Upper lobe of left lung (tissue), 6 donors: ENCODE data around the gene CD300LF. TPM values are rescaled to one million over a fixed set of nuclear protein-coding genes. Genes with fewer than 3 reads are reported as not detected.

ENCODE experiments used
- ATAC-seq, 2 donors: fragments of 200-7000 bp; cut with Tn5 transposase; one replicate each; pipeline ENCODE4 v1.9.1; 2022; ENCODE audit warnings: mild to moderate bottlenecking in 2 of 2, moderate library complexity in 2 of 2; ENCODE audit not compliant: low FRiP score in 2 of 2
- DNase-seq, 2 donors: peaks; one replicate each; pipeline ENCODE4 v3.0.0-alpha.2; 2019 to 2020
- H3K27ac ChIP-seq, 4 donors: fragments of 200-600 bp; sonication (generic); one replicate each; pipeline ENCODE4 v1.5.1; 2016 to 2019
- H3K27me3 ChIP-seq, 4 donors: fragments of 200-600 bp; sonication (generic); one replicate each; pipeline ENCODE4 v1.5.1; 2017 to 2019
- H3K36me3 ChIP-seq, 4 donors: fragments of 200-600 bp; sonication (generic); one replicate each; pipeline ENCODE4 v1.5.1; 2016 to 2019
- H3K4me1 ChIP-seq, 4 donors: fragments of 200-600 bp; sonication (generic); one replicate each; pipeline ENCODE4 v1.5.1; 2018 to 2019
- H3K4me3 ChIP-seq, 4 donors: fragments of 200-600 bp; sonication (generic); one replicate each; pipeline ENCODE4 v1.5.1; 2017 to 2019; ENCODE audit warnings: mild to moderate bottlenecking in 2 of 4, moderate library complexity in 1 of 4
- H3K9me3 ChIP-seq, 4 donors: fragments of 200-600 bp; sonication (generic); one replicate each; pipeline ENCODE4 v1.5.1; 2018 to 2019
- EP300 ChIP-seq, 4 donors: sonication (generic); formaldehyde crosslinking; IDR thresholded peaks; one replicate each; pipeline ENCODE4 v1.5.1; 2017; ENCODE audit warnings: antibody characterized with exemption in 4 of 4, control low read depth in 2 of 4
- POLR2A ChIP-seq, 4 donors: fragments of 450-650 bp; IDR thresholded peaks; one replicate each; pipeline ENCODE4 v1.5.1; 2016 to 2017; ENCODE audit warnings: antibody characterized with exemption in 4 of 4, mild to moderate bottlenecking in 2 of 4
- POLR2AphosphoS5 ChIP-seq, 2 donors: sonication (generic); formaldehyde crosslinking; IDR thresholded peaks; one replicate each; pipeline ENCODE4 v1.5.1; 2017; ENCODE audit warnings: antibody characterized with exemption in 2 of 2
- WGBS, 2 donors: methylation state at CpG; one replicate each; pipeline ENCODE4 v1.1.5; 2017 to 2018; 5-methylcytosine and 5-hydroxymethylcytosine counted together
- total RNA-seq, 6 donors: library from RNA; depleted of rRNA in 4 of 6; stranded (reverse); fragments of >200 nt in 4 of 6; gene quantifications; one replicate each; pipeline versions ENCODE4 v1.1.0 to v1.2.1, GENCODE V29; 2016 to 2021
- TF ChIP-seq, protein P1 (sequence below), 6 experiments: fragments of 450-650 bp in 4 of 6; fragments of 200-600 bp in 2 of 6; sonication (generic) in 2 of 6; IDR thresholded peaks; one replicate each; pipeline ENCODE4 v1.5.1; 2016 to 2019; ENCODE audit warnings: antibody characterized with exemption in 6 of 6
- donor health status: DM: no; HTN: no; CAD: no; lungs with moderate emphysema.
- donor health status: DM: no; HTN: yes; CAD: no; lungs with severe emphysema.

Gene CD300LF
- total RNA-seq, 6 donors from 2014 or later: 14.5 to 70.2 (median 33.4) TPM

DNA sequence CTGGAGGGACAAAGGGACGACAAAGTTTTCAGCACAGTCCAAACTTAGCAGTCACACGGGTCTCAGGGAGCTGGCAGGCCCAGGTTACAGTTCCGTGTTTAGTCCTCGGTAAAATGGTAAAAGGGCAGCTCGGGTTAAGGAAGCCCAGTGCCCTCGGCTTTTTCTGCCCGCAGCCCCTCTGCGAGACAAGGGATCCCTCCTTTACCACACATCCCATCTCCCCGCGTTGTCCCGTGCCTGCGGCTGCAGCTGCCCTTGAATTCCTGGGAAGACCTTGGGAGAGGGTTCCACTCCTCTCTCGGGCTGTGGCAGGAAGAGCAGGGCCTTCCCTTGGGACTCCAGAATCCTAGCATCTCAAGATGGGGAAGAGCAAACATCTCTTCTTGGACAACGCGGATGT is 17.1 kb upstream of the CD300LF start:
- DNase-seq: no peak
- no peak for ATAC-seq
- Histone ChIP-seq H3K4me3 (no peak overlapping the region), H3K27ac (no peak overlapping the region), H3K27me3 (no peaks in the 10 kb centered on the region), H3K4me1 (peaks cover 0 to 11% (median 5%) of the 10 kb centered on the region in 4 donors), H3K36me3 (no peaks in the 10 kb centered on the region), H3K9me3 (no peaks in the 10 kb centered on the region)
- TF ChIP-seq POLR2A (IDR thresholded peaks at IDR 0.05): no peak
- no peak for TF ChIP-seq EP300 (IDR thresholded peaks at IDR 0.05)
- no peak for TF ChIP-seq POLR2AphosphoS5 (IDR thresholded peaks at IDR 0.05)
- TF ChIP-seq, protein P1, sequence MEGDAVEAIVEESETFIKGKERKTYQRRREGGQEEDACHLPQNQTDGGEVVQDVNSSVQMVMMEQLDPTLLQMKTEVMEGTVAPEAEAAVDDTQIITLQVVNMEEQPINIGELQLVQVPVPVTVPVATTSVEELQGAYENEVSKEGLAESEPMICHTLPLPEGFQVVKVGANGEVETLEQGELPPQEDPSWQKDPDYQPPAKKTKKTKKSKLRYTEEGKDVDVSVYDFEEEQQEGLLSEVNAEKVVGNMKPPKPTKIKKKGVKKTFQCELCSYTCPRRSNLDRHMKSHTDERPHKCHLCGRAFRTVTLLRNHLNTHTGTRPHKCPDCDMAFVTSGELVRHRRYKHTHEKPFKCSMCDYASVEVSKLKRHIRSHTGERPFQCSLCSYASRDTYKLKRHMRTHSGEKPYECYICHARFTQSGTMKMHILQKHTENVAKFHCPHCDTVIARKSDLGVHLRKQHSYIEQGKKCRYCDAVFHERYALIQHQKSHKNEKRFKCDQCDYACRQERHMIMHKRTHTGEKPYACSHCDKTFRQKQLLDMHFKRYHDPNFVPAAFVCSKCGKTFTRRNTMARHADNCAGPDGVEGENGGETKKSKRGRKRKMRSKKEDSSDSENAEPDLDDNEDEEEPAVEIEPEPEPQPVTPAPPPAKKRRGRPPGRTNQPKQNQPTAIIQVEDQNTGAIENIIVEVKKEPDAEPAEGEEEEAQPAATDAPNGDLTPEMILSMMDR (IDR thresholded peaks at IDR 0.05): no peak
- WGBS, 2 donors: 87 to 89% methylated on average over 15 of the region's 15 CpGs

DNA sequence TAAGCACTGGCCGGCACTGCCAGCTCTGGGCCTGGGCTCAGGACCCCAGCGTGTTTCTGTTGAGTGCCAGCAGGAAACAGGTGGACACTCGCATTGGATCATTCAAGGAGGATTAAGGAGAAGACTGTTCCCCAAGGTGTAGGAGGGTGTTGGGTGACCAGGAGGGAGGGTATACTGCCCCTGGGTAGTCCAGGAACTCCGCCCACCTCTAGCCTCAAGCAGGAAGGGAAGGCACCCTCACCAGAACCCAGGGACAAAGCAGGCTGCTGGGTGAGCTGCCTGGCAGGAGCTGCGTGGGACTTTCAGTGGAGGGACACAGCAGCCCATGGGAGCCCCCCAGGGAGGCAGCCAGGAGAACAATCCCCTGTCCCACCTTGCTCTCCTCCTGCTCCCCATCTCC is 16.6 kb upstream of the CD300LF start:
- H3K9me3 ChIP-seq: no peaks in the 10 kb centered on the region
- no peak overlapping the region for H3K4me3 ChIP-seq
- no peak overlapping the region for H3K27ac ChIP-seq
- DNase-seq (no peak), ATAC-seq (no peak)
- WGBS, 2 donors: 82 to 93% methylated on average over 4 to 5 of the region's 5 CpGs
- H3K4me1 ChIP-seq: peaks cover 0 to 11% (median 5%) of the 10 kb centered on the region in 4 donors
- TF ChIP-seq EP300 (IDR thresholded peaks at IDR 0.05) (no peak), POLR2AphosphoS5 (IDR thresholded peaks at IDR 0.05) (no peak), POLR2A (IDR thresholded peaks at IDR 0.05) (no peak)
- TF ChIP-seq, protein P1 (IDR thresholded peaks at IDR 0.05): no peak
- H3K27me3 ChIP-seq: no peaks in the 10 kb centered on the region
- H3K36me3 ChIP-seq: no peaks in the 10 kb centered on the region

DNA sequence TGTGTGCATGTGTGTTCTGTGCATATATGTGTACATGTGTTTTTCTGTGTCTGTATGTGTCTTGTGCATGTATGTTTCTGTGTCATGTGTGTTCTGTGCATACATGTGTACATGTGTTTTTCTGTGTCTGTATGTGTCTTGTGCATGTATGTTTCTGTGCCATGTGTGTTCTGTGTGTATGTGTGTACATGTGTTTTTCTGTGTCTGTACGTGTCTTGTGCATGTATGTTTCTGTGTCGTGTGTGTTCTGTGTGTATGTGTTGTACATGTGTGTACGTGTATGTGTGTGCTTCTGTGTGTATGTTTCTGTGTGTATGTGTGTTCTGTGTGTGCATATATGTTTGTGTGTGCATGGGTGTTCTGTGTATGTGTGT is 16.0 kb upstream of the CD300LF start:
- WGBS, 2 donors: 92 to 93% methylated on average over 3 of the region's 3 CpGs
- H3K4me1 ChIP-seq: peaks cover 0 to 11% (median 5%) of the 10 kb centered on the region in 4 donors
- no peaks in the 10 kb centered on the region for H3K27me3 ChIP-seq
- no peaks in the 10 kb centered on the region for H3K9me3 ChIP-seq
- ATAC-seq (no peak), DNase-seq (no peak)
- H3K4me3 ChIP-seq: no peak overlapping the region
- H3K27ac ChIP-seq: no peak overlapping the region
- H3K36me3 ChIP-seq: no peaks in the 10 kb centered on the region
- TF ChIP-seq EP300 (IDR thresholded peaks at IDR 0.05) (no peak), POLR2AphosphoS5 (IDR thresholded peaks at IDR 0.05) (no peak), POLR2A (IDR thresholded peaks at IDR 0.05) (no peak)
- TF ChIP-seq, protein P1 (IDR thresholded peaks at IDR 0.05): no peak

DNA sequence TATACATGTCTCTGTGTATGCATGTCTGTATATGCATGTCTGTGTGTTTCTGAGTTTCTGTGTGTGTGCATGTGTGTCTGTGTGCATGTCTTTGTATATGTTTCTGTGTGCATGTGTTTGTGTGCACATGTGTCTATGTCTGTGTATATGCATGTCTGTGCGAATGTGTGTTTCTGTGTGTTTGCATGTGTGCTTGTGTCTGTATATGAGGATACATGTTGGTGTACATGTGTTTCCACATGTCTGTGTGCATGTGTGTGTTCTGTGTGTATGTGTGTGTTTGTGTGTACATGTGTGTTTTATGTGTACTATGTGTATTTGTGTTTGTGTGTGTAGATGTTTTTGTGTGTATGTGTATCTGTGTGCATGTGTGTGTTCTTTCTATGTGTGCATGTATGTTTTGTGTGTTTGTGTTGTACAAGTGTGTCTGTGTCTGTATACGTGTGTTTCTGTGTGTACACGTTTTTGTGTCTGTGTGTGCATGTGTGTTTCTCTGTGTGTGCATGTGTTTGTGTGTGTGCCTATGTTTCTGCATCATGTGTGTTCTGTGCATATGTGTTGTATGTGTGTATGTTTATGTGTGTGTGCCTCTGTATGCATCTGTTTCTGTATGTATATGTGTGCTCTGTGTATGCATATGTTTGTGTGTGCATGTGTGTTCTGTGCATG is 15.4 kb upstream of the CD300LF start:
- Histone ChIP-seq H3K27me3 (no peaks in the 10 kb centered on the region), H3K9me3 (no peaks in the 10 kb centered on the region), H3K4me3 (no peak overlapping the region), H3K36me3 (no peaks in the 10 kb centered on the region), H3K27ac (no peak overlapping the region), H3K4me1 (peaks cover 0 to 11% (median 5%) of the 10 kb centered on the region in 4 donors)
- 93 to 100% methylated on average over 3 of the region's 3 CpGs for WGBS, 2 donors
- ATAC-seq (no peak), DNase-seq (no peak)
- no peak for TF ChIP-seq POLR2AphosphoS5 (IDR thresholded peaks at IDR 0.05)
- TF ChIP-seq POLR2A (IDR thresholded peaks at IDR 0.05): no peak
- no peak for TF ChIP-seq EP300 (IDR thresholded peaks at IDR 0.05)
- TF ChIP-seq, protein P1 (IDR thresholded peaks at IDR 0.05): no peak

DNA sequence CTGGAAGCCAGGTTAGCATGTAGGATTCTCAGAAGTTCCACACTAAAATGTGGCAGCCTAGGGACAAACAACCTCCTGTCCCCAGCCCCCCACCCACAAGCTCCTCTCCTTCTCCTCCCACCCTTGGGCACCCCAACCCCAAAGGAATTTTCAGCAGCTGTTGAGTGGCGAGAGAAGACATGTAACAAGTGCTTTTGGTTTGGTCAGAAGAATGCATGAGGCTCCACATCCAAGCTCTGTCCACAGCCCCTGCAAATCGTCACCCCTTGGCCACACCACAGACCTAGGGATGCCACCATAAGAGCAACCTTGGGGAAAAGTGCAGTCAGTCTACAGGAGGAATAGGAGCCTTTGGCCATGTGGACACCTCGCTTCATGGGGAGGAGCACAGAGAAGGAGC is 12.4 kb upstream of the CD300LF start:
- no peaks in the 10 kb centered on the region for H3K4me1 ChIP-seq
- H3K27ac ChIP-seq: no peak overlapping the region
- ATAC-seq (no peak), DNase-seq (no peak)
- H3K4me3 ChIP-seq: no peak overlapping the region
- no peaks in the 10 kb centered on the region for H3K27me3 ChIP-seq
- WGBS, 2 donors: 95 to 98% methylated on average over 3 of the region's 3 CpGs
- no peaks in the 10 kb centered on the region for H3K36me3 ChIP-seq
- TF ChIP-seq POLR2AphosphoS5 (IDR thresholded peaks at IDR 0.05) (no peak), EP300 (IDR thresholded peaks at IDR 0.05) (no peak), POLR2A (IDR thresholded peaks at IDR 0.05) (no peak)
- TF ChIP-seq, protein P1 (IDR thresholded peaks at IDR 0.05): no peak
- no peaks in the 10 kb centered on the region for H3K9me3 ChIP-seq
